K562 (cell line): ENCODE data around the gene NTN1.

ENCODE experiments used
- CREB1 ChIP-seq, 2 experiments: sonication (generic) in 1 of 2; formaldehyde crosslinking in 1 of 2; IDR thresholded peaks; 2 replicates each; pipeline versions ENCODE4 v1.6.1 to v1.8.0; 2012 to 2022; ENCODE audit warnings: inconsistent platforms in 1 of 2, mild to moderate bottlenecking in 1 of 2, missing genetic modification reagents in 1 of 2, moderate library complexity in 1 of 2
- KDM1A ChIP-seq, 2 experiments: fragments of 450-650 bp; IDR thresholded peaks; 2 replicates each; pipeline ENCODE4 v1.6.1; 2016; ENCODE audit warnings: mild to moderate bottlenecking in 2 of 2
- MAFK ChIP-seq: IDR thresholded peaks from 2 replicates; pipeline ENCODE4 v1.6.1; 2011; ENCODE audit warnings: low read length, improper control_type of control experiment
- NR3C1 ChIP-seq: sonication (generic); formaldehyde crosslinking; IDR thresholded peaks from 2 replicates; pipeline ENCODE4 v1.8.1; 2022; ENCODE audit warnings: missing genetic modification reagents
- PCBP1 ChIP-seq: fragments of 200-400 bp; formaldehyde crosslinking; IDR thresholded peaks from 2 replicates; pipeline ENCODE4 v1.6.1; 2018; ENCODE audit warnings: mild to moderate bottlenecking, low read depth, low read length; ENCODE audit not compliant: poor library complexity, severe bottlenecking
- POLR2A ChIP-seq: fragments of 450-650 bp; conservative IDR thresholded peaks from 2 replicates; pipeline ENCODE4 v1.6.1; 2016
- POLR2AphosphoS5 ChIP-seq: IDR thresholded peaks from 2 replicates; pipeline ENCODE4 v1.6.1; 2011; ENCODE audit warnings: mild to moderate bottlenecking, low read depth, low read length, moderate library complexity; ENCODE audit not compliant: control insufficient read depth, insufficient read depth
- TRIM24 ChIP-seq, 2 experiments: fragments of 450-650 bp; IDR thresholded peaks; 2 replicates each; pipeline ENCODE4 v1.6.1; 2016
- TF ChIP-seq, protein P1 (sequence below): fragments of 250-450 bp; sonication (Bioruptor Pico); IDR thresholded peaks from 2 replicates; pipeline ENCODE4 v1.4.0; 2020; ENCODE audit warnings: mild to moderate bottlenecking, moderate library complexity
- TF ChIP-seq, protein P2 (sequence below): sonication (generic); formaldehyde crosslinking; IDR thresholded peaks from 2 replicates; pipeline ENCODE4 v1.8.0; 2022; ENCODE audit warnings: mild to moderate bottlenecking, missing genetic modification reagents
- TF ChIP-seq, protein P3 (sequence below): sonication (generic); formaldehyde crosslinking; IDR thresholded peaks from 2 replicates; pipeline ENCODE4 v1.8.1; 2023; ENCODE audit warnings: mild to moderate bottlenecking, missing genetic modification reagents
- TF ChIP-seq, protein P4 (sequence below): sonication (generic); formaldehyde crosslinking; IDR thresholded peaks from 2 replicates; pipeline ENCODE4 v1.8.0; 2022; ENCODE audit warnings: missing genetic modification reagents, mild to moderate bottlenecking, borderline replicate concordance
- TF ChIP-seq, protein P5 (sequence below), 3 experiments: IDR thresholded peaks in 2 of 3; conservative IDR thresholded peaks in 1 of 3; 2 replicates each; pipeline ENCODE4 v1.5.1; 2011 to 2012; ENCODE audit warnings: low read length in 3 of 3, mild to moderate bottlenecking in 3 of 3, control low read depth in 2 of 3, improper control_type of control experiment in 1 of 3, inconsistent platforms in 1 of 3, low read depth in 1 of 3, mixed read lengths in 1 of 3, moderate library complexity in 1 of 3; ENCODE audit not compliant: insufficient read depth in 2 of 3

DNA sequence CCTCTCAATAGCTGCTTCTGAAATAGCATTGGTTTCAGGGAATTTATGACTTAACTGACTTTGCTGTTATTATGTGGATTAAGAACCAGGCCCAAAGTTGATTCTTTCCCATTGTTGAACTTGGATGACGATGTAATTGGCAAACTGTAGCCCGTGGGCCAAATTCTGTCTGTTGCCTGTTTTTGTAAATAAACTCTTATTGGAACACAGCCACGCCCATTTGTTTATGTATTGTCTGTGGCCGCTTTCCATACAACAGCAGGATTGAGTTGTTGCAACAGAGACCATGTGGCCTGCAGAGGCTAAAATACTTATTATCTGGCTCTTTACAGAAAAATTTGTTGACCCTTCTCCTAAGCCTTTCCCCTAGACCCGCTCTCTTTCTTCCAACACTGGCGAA lies 31.6 kb downstream of the NTN1 start:
- TF ChIP-seq PCBP1 (no peak), TRIM24 (IDR thresholded peaks at IDR 0.05) (no peak), CREB1 (IDR thresholded peaks at IDR 0.05) (no peak), CREB1 (CRISPR knock-in tag; IDR thresholded peaks at IDR 0.05) (no peak), POLR2A (no peak), MAFK (no peak), KDM1A (IDR thresholded peaks at IDR 0.05) (no peak), POLR2AphosphoS5 (no peak), NR3C1 (CRISPR knock-in tag) (no peak)
- TF ChIP-seq, protein P1, sequence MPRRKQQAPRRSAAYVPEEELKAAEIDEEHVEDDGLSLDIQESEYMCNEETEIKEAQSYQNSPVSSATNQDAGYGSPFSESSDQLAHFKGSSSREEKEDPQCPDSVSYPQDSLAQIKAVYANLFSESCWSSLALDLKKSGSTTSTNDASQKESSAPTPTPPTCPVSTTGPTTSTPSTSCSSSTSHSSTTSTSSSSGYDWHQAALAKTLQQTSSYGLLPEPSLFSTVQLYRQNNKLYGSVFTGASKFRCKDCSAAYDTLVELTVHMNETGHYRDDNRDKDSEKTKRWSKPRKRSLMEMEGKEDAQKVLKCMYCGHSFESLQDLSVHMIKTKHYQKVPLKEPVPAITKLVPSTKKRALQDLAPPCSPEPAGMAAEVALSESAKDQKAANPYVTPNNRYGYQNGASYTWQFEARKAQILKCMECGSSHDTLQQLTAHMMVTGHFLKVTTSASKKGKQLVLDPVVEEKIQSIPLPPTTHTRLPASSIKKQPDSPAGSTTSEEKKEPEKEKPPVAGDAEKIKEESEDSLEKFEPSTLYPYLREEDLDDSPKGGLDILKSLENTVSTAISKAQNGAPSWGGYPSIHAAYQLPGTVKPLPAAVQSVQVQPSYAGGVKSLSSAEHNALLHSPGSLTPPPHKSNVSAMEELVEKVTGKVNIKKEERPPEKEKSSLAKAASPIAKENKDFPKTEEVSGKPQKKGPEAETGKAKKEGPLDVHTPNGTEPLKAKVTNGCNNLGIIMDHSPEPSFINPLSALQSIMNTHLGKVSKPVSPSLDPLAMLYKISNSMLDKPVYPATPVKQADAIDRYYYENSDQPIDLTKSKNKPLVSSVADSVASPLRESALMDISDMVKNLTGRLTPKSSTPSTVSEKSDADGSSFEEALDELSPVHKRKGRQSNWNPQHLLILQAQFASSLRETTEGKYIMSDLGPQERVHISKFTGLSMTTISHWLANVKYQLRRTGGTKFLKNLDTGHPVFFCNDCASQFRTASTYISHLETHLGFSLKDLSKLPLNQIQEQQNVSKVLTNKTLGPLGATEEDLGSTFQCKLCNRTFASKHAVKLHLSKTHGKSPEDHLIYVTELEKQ (CRISPR knock-in tag): no peak
- TF ChIP-seq, protein P2, sequence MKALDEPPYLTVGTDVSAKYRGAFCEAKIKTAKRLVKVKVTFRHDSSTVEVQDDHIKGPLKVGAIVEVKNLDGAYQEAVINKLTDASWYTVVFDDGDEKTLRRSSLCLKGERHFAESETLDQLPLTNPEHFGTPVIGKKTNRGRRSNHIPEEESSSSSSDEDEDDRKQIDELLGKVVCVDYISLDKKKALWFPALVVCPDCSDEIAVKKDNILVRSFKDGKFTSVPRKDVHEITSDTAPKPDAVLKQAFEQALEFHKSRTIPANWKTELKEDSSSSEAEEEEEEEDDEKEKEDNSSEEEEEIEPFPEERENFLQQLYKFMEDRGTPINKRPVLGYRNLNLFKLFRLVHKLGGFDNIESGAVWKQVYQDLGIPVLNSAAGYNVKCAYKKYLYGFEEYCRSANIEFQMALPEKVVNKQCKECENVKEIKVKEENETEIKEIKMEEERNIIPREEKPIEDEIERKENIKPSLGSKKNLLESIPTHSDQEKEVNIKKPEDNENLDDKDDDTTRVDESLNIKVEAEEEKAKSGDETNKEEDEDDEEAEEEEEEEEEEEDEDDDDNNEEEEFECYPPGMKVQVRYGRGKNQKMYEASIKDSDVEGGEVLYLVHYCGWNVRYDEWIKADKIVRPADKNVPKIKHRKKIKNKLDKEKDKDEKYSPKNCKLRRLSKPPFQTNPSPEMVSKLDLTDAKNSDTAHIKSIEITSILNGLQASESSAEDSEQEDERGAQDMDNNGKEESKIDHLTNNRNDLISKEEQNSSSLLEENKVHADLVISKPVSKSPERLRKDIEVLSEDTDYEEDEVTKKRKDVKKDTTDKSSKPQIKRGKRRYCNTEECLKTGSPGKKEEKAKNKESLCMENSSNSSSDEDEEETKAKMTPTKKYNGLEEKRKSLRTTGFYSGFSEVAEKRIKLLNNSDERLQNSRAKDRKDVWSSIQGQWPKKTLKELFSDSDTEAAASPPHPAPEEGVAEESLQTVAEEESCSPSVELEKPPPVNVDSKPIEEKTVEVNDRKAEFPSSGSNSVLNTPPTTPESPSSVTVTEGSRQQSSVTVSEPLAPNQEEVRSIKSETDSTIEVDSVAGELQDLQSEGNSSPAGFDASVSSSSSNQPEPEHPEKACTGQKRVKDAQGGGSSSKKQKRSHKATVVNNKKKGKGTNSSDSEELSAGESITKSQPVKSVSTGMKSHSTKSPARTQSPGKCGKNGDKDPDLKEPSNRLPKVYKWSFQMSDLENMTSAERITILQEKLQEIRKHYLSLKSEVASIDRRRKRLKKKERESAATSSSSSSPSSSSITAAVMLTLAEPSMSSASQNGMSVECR (CRISPR knock-in tag): no peak
- TF ChIP-seq, protein P3, sequence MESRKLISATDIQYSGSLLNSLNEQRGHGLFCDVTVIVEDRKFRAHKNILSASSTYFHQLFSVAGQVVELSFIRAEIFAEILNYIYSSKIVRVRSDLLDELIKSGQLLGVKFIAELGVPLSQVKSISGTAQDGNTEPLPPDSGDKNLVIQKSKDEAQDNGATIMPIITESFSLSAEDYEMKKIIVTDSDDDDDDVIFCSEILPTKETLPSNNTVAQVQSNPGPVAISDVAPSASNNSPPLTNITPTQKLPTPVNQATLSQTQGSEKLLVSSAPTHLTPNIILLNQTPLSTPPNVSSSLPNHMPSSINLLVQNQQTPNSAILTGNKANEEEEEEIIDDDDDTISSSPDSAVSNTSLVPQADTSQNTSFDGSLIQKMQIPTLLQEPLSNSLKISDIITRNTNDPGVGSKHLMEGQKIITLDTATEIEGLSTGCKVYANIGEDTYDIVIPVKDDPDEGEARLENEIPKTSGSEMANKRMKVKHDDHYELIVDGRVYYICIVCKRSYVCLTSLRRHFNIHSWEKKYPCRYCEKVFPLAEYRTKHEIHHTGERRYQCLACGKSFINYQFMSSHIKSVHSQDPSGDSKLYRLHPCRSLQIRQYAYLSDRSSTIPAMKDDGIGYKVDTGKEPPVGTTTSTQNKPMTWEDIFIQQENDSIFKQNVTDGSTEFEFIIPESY (CRISPR knock-in tag): no peak
- TF ChIP-seq, protein P4, sequence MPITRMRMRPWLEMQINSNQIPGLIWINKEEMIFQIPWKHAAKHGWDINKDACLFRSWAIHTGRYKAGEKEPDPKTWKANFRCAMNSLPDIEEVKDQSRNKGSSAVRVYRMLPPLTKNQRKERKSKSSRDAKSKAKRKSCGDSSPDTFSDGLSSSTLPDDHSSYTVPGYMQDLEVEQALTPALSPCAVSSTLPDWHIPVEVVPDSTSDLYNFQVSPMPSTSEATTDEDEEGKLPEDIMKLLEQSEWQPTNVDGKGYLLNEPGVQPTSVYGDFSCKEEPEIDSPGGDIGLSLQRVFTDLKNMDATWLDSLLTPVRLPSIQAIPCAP: no peak
- TF ChIP-seq, protein P5, sequence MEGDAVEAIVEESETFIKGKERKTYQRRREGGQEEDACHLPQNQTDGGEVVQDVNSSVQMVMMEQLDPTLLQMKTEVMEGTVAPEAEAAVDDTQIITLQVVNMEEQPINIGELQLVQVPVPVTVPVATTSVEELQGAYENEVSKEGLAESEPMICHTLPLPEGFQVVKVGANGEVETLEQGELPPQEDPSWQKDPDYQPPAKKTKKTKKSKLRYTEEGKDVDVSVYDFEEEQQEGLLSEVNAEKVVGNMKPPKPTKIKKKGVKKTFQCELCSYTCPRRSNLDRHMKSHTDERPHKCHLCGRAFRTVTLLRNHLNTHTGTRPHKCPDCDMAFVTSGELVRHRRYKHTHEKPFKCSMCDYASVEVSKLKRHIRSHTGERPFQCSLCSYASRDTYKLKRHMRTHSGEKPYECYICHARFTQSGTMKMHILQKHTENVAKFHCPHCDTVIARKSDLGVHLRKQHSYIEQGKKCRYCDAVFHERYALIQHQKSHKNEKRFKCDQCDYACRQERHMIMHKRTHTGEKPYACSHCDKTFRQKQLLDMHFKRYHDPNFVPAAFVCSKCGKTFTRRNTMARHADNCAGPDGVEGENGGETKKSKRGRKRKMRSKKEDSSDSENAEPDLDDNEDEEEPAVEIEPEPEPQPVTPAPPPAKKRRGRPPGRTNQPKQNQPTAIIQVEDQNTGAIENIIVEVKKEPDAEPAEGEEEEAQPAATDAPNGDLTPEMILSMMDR (IDR thresholded peaks at IDR 0.05 in 2 of 3, conservative IDR thresholded peaks at IDR 0.05 in 1 of 3; ENCODE audit: insufficient read depth in 2 of 3, low read depth in 1 of 3, low read length in 3 of 3): no peak
